IPS-NIHi7 (cell line): ENCODE data around the gene CLPTM1.

Source experiments
- DNase-seq: peaks from one replicate; pipeline ENCODE4 v3.0.0; 2012; ENCODE audit warnings: mixed read lengths; ENCODE audit errors: extremely low spot score

CLPTM1 gene

GRCh38 chr19:45010306-45010705, 55.1 kb downstream of the CLPTM1 start:
- no peak for DNase-seq

GRCh38 chr19:45011959-45012358, 56.8 kb downstream of the CLPTM1 start:
- no peak for DNase-seq

- peak; percentile 84 for DNase-seq
Observed at GRCh38 chr19:45016388-45017314, 61.5 kb downstream of the CLPTM1 start.

- DNase-seq = no peak
Observed at GRCh38 chr19:45019187-45019586, 64.0 kb downstream of the CLPTM1 start.

- no peak for DNase-seq
Observed at GRCh38 chr19:45020071-45020470, 64.9 kb downstream of the CLPTM1 start.

- no peak for DNase-seq
Observed at GRCh38 chr19:45021971-45022370, 66.8 kb downstream of the CLPTM1 start.

- DNase-seq = no peak
Observed at GRCh38 chr19:45023048-45023447, 67.9 kb downstream of the CLPTM1 start.

- no peak for DNase-seq
Observed at GRCh38 chr19:45025264-45025663, 70.1 kb downstream of the CLPTM1 start.

GRCh38 chr19:45027371-45027770, 72.2 kb downstream of the CLPTM1 start:
- no peak for DNase-seq

- DNase-seq = no peak
Observed at GRCh38 chr19:45030825-45031224, 75.6 kb downstream of the CLPTM1 start.

- no peak for DNase-seq
Observed at GRCh38 chr19:45032421-45032820, 77.2 kb downstream of the CLPTM1 start.

GRCh38 chr19:45035755-45036154, 80.6 kb downstream of the CLPTM1 start:
- DNase-seq = no peak

GRCh38 chr19:45037393-45038169, 82.4 kb downstream of the CLPTM1 start:
- no peak for DNase-seq

- DNase-seq = peak; percentile 96
Observed at GRCh38 chr19:45038931-45039893, 84.0 kb downstream of the CLPTM1 start, which contains the start of gene CLASRP. TSS of gene CLASRP (plus strand) at chr19:45039045. CDS start at chr19:45040213, 1,168 bp downstream.

- no peak for DNase-seq
Observed at GRCh38 chr19:45040059-45040771, 85.0 kb downstream of the CLPTM1 start.

- no peak for DNase-seq
Observed at GRCh38 chr19:45041125-45041524, 85.9 kb downstream of the CLPTM1 start.
